GM15510 (cell line): ENCODE results near the gene MEPCE.

ENCODE experiments used
- POLR2A ChIP-seq: IDR thresholded peaks from 3 replicates; pipeline ENCODE4 v1.6.1; 2011; ENCODE audit warnings: borderline replicate concordance; ENCODE audit not compliant: insufficient read length; ENCODE audit errors: extremely low read depth

MEPCE gene

DNA sequence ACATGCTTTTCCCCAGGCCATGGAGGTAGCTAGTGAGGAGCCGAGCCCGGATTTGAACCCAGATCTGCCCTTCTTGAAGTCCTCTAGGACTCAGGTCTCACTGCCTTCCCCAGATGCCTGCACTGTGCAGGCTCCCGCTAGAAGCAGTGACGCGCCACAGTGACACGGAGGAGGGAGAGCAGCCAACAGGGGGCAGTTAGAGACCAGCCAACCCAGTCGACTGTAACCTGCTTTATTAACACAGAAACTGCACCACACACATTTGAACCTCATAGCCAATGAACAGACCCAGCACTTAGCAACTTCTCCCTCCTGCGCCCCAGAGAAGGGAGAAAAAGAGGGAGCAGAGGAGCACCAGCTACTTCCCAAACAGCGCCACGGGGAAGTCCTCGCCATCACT lies 29.0 kb upstream of the MEPCE start:
- no peak for TF ChIP-seq POLR2A

DNA sequence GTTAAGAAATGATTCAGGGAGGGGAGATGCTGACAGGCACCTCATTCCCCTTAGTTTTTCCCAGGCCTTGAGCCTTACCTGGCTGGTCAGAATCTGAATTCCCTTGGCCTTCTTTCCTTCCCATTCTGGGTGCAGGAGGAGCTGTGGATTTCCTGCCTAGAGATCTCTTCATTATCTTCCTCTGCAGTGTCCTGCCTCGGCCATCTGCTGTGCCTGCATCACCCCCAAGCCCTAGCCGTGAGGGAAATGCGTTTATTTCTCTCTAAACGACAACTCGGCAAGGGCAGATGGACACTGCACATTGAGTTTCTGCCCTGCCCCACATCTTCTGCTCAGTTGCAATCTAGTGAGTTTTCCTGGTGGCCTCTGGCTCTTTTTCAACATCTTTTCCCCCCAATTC lies 27.8 kb upstream of the MEPCE start:
- no peak for TF ChIP-seq POLR2A

DNA sequence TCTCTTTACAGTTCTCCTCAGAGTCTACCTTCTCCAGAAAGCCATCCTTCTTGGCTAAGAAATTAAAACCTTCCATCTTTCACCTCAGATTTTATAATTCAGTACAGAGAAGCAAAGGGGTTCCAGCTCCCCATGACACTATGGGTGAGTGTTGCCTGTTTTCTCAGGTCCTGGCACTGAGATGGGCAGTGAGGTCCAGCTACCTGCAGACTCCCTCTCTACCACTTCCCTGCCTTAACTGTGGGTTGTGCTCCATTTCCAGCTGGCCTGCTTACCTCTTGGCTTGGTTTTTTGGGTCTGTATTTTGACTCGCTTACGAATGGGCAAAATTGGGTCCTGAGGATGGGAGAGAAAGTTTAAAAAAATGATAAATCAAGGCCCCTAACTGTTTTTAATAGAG lies 27.4 kb upstream of the MEPCE start:
- no peak for TF ChIP-seq POLR2A

DNA sequence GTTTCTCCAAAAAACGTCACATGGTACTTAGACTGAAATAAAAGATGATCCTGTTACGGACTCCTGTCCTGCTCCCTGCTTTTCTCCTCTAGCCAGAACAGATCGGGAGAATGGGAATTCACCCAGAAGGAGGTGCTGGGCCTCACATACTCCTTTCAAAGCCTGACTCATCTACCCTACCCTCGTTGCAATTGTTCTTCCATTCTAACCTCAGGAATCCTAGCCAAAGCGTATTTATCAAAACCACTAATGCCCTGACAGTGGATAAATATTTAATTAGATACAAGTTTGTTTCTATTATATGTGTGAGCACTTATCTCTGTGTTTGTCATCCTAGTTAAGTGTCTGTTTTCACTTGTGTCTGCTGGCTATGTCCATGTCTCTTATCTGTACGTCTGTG lies 22.9 kb upstream of the MEPCE start:
- TF ChIP-seq POLR2A: no peak

- TF ChIP-seq POLR2A: no peak
Measured at GRCh38 chr7:100407285-100408180, 22.1 kb upstream of the MEPCE start.

DNA sequence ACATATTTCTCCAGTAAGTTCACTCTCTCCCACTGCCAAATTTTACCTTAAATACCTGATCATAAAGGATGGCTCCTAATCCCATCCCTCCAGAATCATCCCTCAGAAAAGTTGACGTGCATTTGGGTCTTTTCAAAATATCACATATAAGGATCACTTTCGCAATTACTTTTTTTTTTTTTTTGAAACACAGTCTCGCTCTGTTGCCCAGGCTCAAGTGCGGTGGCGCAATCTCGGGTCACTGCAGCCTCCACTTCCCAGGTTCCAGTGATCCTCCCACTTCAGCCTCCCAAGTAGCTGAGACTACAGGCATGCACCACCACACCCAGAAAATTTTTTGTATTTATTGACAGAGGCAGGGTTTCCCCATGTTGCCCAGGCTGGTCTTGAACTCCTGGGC lies 18.5 kb upstream of the MEPCE start:
- TF ChIP-seq POLR2A: no peak

DNA sequence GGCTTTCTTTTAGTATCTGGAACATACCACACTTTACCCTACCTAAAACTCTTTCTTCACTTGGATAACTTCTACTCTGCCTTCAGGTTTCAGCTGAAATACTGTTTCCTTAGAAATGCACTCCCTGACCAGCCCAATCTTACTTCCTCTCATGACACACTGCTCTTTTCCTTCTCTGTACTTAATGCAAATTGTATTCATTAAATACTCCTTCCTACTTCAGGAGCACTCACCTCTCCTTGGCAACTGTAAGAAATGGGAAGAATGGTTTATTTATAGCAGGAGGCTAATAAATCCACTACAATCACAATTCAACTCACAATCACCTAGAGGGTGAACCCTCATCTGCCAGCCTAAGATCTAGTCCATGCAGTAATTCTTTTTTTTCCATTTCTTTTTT lies 16.3 kb upstream of the MEPCE start:
- TF ChIP-seq POLR2A: no peak

- TF ChIP-seq POLR2A: no peak
Measured at GRCh38 chr7:100413889-100414288, 15.7 kb upstream of the MEPCE start.

- no peak for TF ChIP-seq POLR2A
Measured at GRCh38 chr7:100415448-100415847, 14.2 kb upstream of the MEPCE start.

GRCh38 chr7:100418930-100419659 lies 10.5 kb upstream of the MEPCE start:
- no peak for TF ChIP-seq POLR2A

DNA sequence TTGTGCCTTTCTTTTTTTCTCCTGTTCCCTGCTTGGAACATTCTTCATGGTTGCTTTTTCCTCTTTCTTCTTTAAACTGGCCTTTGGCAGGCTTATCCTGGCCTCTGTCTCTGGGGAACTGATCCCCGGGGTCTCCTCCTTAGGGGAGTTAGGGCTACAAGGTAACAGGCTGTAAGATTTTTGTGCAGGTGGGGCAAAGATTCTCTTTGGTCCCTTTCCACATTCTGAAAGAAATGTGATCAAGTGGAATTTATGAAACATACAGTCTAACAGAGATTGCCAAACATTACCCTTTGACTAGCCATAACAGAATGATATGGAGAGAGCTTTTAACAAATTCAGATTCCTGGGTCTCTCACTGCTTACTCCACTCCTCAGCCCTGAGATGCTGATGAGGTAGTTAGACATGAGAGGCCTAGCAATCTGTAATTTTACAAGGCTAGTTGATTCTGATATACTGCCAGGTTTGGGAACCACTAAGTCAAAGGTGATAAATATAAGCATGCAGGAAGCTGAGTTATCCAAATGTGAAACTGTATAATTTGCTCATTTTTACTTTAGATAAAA lies 9.9 kb upstream of the MEPCE start:
- no peak for TF ChIP-seq POLR2A

DNA sequence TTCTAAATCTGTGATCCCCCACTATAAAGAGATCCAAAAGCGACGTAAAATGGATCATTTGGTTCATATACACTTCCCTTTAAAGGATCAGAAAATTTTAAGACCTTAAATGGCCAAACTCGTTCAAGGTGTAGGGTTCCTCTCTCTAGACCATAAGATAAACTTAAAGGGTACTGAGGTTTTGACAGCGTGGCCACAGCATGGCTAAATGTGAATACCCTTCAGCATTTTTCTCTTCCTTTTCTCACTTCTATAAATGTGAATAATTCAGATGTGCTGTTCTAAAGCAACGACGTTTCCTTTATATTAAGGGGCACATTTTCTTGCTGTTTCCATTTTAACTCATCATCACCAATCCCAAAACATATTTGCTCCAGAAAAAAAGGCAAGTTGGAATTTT lies 6.3 kb upstream of the MEPCE start:
- TF ChIP-seq POLR2A: no peak

DNA sequence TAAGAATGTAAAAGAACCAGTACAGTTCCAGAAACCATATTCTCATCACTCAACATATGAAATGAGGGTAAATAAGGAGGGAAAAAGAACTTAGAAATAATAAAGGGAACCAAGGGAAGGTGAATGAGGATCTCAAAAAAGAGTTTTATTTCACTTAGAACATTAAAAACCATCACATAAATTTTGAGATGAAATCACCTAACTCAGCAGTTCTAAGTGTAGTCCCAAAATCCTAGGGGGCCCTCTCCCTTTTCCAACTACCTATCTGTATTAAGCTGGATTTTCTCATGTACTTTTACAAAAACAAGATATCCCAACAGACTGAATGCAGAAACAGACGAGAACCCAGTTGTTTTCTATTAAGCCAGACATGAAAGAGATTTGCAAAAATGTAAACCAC lies 4.3 kb upstream of the MEPCE start:
- TF ChIP-seq POLR2A: no peak

GRCh38 chr7:100426516-100426915 lies 3.1 kb upstream of the MEPCE start:
- no peak for TF ChIP-seq POLR2A

GRCh38 chr7:100427762-100428198 lies 1.9 kb upstream of the MEPCE start:
- no peak for TF ChIP-seq POLR2A
